Ishikawa (cell line): ENCODE results near the gene FPR2.

Experiments used
- CEBPB ChIP-seq: IDR thresholded peaks from 2 replicates; pipeline ENCODE4 v1.6.1; 2012
- CREB1 ChIP-seq: IDR thresholded peaks from 2 replicates; pipeline ENCODE4 v1.6.1; 2012; ENCODE audit warnings: low read depth
- EGR1 ChIP-seq: IDR thresholded peaks from 2 replicates; pipeline ENCODE4 v1.6.1; 2012
- EP300 ChIP-seq: IDR thresholded peaks from 2 replicates; pipeline ENCODE4 v1.6.1; 2012; ENCODE audit warnings: borderline replicate concordance
- FOXM1 ChIP-seq: IDR thresholded peaks from 2 replicates; pipeline ENCODE4 v1.6.1; 2012; ENCODE audit warnings: low read depth, borderline replicate concordance
- NFIC ChIP-seq: IDR thresholded peaks from 2 replicates; pipeline ENCODE4 v1.6.1; 2012
- RAD21 ChIP-seq: IDR thresholded peaks from 2 replicates; pipeline ENCODE4 v1.6.1; 2012; ENCODE audit warnings: low read depth
- TAF1 ChIP-seq: IDR thresholded peaks from 2 replicates; pipeline ENCODE4 v1.6.1; 2012; ENCODE audit warnings: low read depth, mild to moderate bottlenecking
- TCF12 ChIP-seq: IDR thresholded peaks from 2 replicates; pipeline ENCODE4 v1.6.1; 2012; ENCODE audit warnings: low read depth
- TEAD4 ChIP-seq: IDR thresholded peaks from 2 replicates; pipeline ENCODE4 v1.6.1; 2012
- YY1 ChIP-seq: IDR thresholded peaks from 2 replicates; pipeline ENCODE4 v1.6.1; 2012; ENCODE audit warnings: low read depth
- ZBTB7A ChIP-seq: IDR thresholded peaks from 2 replicates; pipeline ENCODE4 v1.6.1; 2012; ENCODE audit warnings: low read depth
- TF ChIP-seq, protein P1 (sequence below): IDR thresholded peaks from 2 replicates; pipeline ENCODE4 v1.6.1; 2012; ENCODE audit warnings: low read depth, mild to moderate bottlenecking
- TF ChIP-seq, protein P2 (sequence below): IDR thresholded peaks from 2 replicates; pipeline ENCODE4 v1.6.1; 2012
- TF ChIP-seq, protein P3 (sequence below): IDR thresholded peaks from 2 replicates; pipeline ENCODE4 v1.6.1; 2012

Gene FPR2

DNA sequence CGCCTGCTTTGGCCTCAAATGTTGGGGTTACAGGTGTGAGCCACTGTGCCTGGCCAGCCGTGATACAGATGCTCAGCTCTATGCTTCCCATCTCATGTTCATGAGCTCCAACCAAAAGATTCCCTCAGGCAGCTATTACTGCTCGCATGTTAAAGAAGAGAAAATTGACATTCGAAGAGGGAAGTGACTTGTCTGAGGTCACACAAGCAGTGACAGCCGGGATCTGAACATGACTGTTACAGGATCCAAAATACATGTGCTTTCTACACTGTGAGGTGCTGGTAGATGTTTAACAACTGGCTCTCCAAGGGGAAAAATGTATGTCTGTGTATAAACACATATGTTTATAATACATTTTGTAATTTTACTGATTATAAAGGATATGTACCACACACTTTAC is 20.6 kb upstream of the FPR2 start:
- TF ChIP-seq EGR1, result no peak

DNA sequence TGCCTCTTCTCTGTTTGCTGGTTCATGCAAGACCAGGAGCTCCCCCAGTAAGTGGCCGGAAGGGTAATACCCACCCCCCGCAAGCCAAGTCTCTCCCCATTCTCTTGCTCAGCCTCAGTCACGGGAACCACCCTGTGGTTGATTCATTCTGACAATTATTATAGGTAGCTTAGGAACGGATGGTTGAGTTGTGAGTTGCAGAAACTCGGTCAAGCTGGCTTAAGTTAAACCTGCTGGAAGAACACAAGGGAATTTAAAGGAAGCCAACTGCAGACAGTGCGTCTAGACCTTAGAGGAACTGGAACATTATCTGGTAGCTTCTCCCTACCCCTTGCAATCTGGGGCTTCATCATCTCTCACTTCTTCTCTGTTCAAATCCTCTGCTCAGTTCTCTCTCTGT is 18.2 kb upstream of the FPR2 start:
- no peak for TF ChIP-seq TEAD4

DNA sequence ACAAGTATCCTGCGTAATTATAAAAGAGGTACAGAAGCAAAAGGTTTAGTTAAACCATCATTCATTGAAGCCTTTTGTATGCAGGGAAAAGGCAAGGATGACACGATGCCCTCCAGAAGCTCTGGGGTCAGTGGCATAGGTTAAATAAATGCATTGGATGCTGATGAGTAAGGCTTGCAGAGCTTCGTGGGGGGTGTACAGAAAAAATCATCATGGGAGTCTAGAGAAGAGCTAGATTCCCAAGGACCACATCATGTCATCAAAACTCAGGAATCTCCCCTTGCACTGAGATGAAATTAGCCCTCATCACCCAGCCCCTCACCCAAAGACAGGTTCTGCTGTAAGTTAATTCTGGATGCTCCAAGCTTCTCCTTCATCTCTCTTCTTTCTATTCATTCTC is 17.6 kb upstream of the FPR2 start:
- no peak for TF ChIP-seq EGR1

DNA sequence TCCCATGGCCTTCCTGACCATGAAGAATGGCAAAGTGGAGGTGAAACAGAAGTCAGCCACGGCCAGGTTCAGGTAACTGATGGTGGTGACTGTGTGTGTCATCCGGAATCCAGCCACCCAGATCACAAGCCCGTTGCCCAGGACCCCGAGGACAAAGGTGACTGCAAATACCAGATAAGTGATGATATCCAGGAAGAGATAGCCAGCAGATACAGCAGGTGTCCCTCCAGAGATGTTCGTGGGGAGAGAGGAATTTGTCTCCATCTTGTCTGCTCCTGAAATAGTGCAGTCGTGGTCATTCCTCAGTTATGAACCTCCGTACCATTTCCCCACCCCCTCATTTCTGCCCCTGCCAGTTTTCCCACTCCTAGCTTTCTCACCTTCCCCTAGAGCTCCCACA is 14.2 kb upstream of the FPR2 start:
- TF ChIP-seq CEBPB (no peak), NFIC (no peak), FOXM1 (no peak), EGR1 (no peak), ZBTB7A (no peak), TEAD4 (no peak), TAF1 (no peak), TCF12 (no peak), CREB1 (no peak), EP300 (no peak)
- TF ChIP-seq, protein P1, sequence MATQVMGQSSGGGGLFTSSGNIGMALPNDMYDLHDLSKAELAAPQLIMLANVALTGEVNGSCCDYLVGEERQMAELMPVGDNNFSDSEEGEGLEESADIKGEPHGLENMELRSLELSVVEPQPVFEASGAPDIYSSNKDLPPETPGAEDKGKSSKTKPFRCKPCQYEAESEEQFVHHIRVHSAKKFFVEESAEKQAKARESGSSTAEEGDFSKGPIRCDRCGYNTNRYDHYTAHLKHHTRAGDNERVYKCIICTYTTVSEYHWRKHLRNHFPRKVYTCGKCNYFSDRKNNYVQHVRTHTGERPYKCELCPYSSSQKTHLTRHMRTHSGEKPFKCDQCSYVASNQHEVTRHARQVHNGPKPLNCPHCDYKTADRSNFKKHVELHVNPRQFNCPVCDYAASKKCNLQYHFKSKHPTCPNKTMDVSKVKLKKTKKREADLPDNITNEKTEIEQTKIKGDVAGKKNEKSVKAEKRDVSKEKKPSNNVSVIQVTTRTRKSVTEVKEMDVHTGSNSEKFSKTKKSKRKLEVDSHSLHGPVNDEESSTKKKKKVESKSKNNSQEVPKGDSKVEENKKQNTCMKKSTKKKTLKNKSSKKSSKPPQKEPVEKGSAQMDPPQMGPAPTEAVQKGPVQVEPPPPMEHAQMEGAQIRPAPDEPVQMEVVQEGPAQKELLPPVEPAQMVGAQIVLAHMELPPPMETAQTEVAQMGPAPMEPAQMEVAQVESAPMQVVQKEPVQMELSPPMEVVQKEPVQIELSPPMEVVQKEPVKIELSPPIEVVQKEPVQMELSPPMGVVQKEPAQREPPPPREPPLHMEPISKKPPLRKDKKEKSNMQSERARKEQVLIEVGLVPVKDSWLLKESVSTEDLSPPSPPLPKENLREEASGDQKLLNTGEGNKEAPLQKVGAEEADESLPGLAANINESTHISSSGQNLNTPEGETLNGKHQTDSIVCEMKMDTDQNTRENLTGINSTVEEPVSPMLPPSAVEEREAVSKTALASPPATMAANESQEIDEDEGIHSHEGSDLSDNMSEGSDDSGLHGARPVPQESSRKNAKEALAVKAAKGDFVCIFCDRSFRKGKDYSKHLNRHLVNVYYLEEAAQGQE, result no peak
- TF ChIP-seq, protein P2, sequence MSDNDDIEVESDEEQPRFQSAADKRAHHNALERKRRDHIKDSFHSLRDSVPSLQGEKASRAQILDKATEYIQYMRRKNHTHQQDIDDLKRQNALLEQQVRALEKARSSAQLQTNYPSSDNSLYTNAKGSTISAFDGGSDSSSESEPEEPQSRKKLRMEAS, result no peak
- TF ChIP-seq, protein P3, sequence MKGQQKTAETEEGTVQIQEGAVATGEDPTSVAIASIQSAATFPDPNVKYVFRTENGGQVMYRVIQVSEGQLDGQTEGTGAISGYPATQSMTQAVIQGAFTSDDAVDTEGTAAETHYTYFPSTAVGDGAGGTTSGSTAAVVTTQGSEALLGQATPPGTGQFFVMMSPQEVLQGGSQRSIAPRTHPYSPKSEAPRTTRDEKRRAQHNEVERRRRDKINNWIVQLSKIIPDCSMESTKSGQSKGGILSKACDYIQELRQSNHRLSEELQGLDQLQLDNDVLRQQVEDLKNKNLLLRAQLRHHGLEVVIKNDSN, result no peak

DNA sequence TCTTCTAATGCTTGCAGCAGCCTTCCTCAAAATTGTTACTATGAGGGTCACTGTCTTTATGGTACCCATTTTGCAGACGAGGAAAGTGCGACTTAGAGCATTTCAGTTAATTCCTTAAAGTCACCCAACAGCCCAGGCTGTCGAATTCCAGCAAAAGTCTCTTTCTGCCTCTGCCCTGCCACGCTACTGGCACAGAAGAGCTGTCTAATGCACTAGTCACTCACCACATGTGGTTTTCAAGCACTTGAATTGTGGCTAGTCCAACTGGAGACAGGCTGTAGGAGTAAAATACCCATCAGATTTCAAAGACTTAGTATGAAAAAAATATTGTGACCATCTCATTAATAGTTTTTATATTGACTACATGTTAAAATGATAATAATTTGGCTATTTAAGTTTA is 11.0 kb upstream of the FPR2 start:
- TF ChIP-seq TAF1, result no peak
- no peak for TF ChIP-seq FOXM1
- TF ChIP-seq, protein P1, result no peak
- no peak for TF ChIP-seq ZBTB7A
- no peak for TF ChIP-seq RAD21
- no peak for TF ChIP-seq YY1
- no peak for TF ChIP-seq EGR1
- no peak for TF ChIP-seq CREB1
- no peak for TF ChIP-seq CEBPB
- TF ChIP-seq, protein P3, result no peak
- TF ChIP-seq, protein P2, result no peak
- TF ChIP-seq NFIC, result no peak
- no peak for TF ChIP-seq TCF12
- TF ChIP-seq TEAD4, result no peak

DNA sequence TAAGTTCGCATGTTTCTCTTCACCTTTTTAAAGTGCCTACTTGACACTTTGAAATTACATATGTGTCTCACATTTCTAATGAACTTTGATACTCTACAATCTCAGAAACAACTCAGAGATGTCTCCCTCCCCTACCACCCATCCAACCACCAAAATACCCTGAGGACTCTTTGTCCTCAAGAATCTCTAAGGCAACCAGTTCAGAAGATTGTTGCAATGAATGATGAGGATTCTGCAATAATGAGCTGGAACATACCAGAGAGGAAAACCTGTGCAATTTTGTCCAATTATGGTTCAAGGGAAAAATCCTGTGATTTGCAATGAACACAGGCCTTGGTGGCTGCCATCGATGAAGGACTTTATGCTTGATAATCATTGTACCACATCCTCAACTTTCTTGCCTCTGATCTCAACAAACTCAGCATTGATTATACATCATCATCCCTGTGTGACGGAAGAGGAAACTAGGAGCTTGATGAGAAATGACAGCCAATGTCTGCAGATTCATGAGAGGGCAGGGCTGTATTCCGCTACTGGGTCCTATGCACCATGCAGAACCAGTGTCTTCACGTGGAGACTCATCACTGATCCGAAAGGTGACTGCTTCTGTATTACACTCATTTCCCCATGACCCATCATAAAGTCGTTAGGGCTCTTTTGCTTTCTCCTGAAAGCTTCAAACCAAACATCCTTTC is 10.4 kb upstream of the FPR2 start:
- TF ChIP-seq NFIC (no peak), CREB1 (no peak), TCF12 (no peak)
- TF ChIP-seq, protein P1, result no peak
